Mesendoderm (in vitro differentiated cells): Measurements from ENCODE around the gene PNPO. TPM values are rescaled to one million over a fixed set of nuclear protein-coding genes. Genes with fewer than 3 reads are reported as not detected.

ENCODE experiments used
- DNase-seq: peaks from one replicate; pipeline ENCODE4 v3.0.0; 2013
- H2AK5ac ChIP-seq: 2 replicates; pipeline ENCODE4 v1.6.1; 2013; ENCODE audit warnings: low read length, inconsistent platforms
- H2BK120ac ChIP-seq: 2 replicates; pipeline ENCODE4 v1.6.1; 2013; ENCODE audit warnings: low read depth, mild to moderate bottlenecking, low read length, moderate library complexity, mixed read lengths
- H2BK15ac ChIP-seq: replicated peaks from 2 replicates; pipeline ENCODE4 v1.6.1; 2013; ENCODE audit warnings: low read depth, mild to moderate bottlenecking, moderate library complexity
- H2BK5ac ChIP-seq: 2 replicates; pipeline ENCODE4 v1.6.1; 2013; ENCODE audit warnings: low read length, inconsistent platforms
- H3K18ac ChIP-seq: 2 replicates; pipeline ENCODE4 v1.6.1; 2013; ENCODE audit warnings: mild to moderate bottlenecking, low read length, mixed read lengths
- H3K23ac ChIP-seq: one replicate; pipeline ENCODE4 v1.6.1; 2013; ENCODE audit warnings: low read length
- H3K27ac ChIP-seq: 2 replicates; pipeline ENCODE4 v1.5.1; 2013; ENCODE audit warnings: low read depth, mild to moderate bottlenecking, inconsistent platforms, low read length, moderate library complexity
- H3K27me3 ChIP-seq: 2 replicates; pipeline ENCODE4 v1.6.1; 2013; ENCODE audit warnings: low read length, control low read depth, mild to moderate bottlenecking, inconsistent platforms; ENCODE audit not compliant: insufficient read depth, poor library complexity
- H3K36me3 ChIP-seq: 2 replicates; pipeline ENCODE4 v1.6.1; 2013; ENCODE audit warnings: low read length, inconsistent platforms; ENCODE audit not compliant: control insufficient read depth, insufficient read depth
- H3K4ac ChIP-seq: one replicate; pipeline ENCODE4 v1.6.1; 2013; ENCODE audit warnings: low read depth, mild to moderate bottlenecking, low read length, moderate library complexity
- H3K4me1 ChIP-seq: 2 replicates; pipeline ENCODE4 v1.6.1; 2013; ENCODE audit warnings: low read depth, low read length, inconsistent platforms; ENCODE audit not compliant: control insufficient read depth
- H3K4me2 ChIP-seq: 2 replicates; pipeline ENCODE4 v1.6.1; 2013; ENCODE audit warnings: low read length
- H3K4me3 ChIP-seq: 2 replicates; pipeline ENCODE4 v1.5.1; 2013; ENCODE audit warnings: mild to moderate bottlenecking, low read length
- H3K56ac ChIP-seq: one replicate; pipeline ENCODE4 v1.6.1; 2013; ENCODE audit warnings: low read length
- H3K79me1 ChIP-seq: 2 replicates; pipeline ENCODE4 v1.6.1; 2013; ENCODE audit warnings: low read length, inconsistent platforms
- H3K79me2 ChIP-seq: 2 replicates; pipeline ENCODE4 v1.6.1; 2013; ENCODE audit warnings: mild to moderate bottlenecking, low read length; ENCODE audit not compliant: control insufficient read depth, insufficient read depth
- H3K9ac ChIP-seq: 2 replicates; pipeline ENCODE4 v1.6.1; 2013; ENCODE audit warnings: low read length, inconsistent platforms
- H4K5ac ChIP-seq: one replicate; pipeline ENCODE4 v1.6.1; 2013; ENCODE audit warnings: low read length
- H4K8ac ChIP-seq: one replicate; pipeline ENCODE4 v1.6.1; 2013; ENCODE audit warnings: low read depth, mild to moderate bottlenecking, control low read depth, low read length, moderate library complexity
- WGBS: extraction: QIAGEN DNeasy Blood & Tissue Kit; methylation state at CpG from one replicate; pipeline ENCODE4 v1.1.7; 2013; ENCODE audit warnings: low lambda C conversion rate, missing lambda C conversion rate; ENCODE audit not compliant: insufficient coverage; ENCODE audit errors: extremely low coverage; 5-methylcytosine and 5-hydroxymethylcytosine counted together
- polyA plus RNA-seq, 2 experiments: library from polyadenylated mRNA; stranded (reverse); fragments of 200-250 nt; gene quantifications; one replicate each; pipeline ENCODE4 v1.2.3, GENCODE V29; 2013

Gene PNPO
- polyA plus RNA-seq (2013, experiment 1 of 2) = 2.6 TPM
- 2.9 TPM for polyA plus RNA-seq (2013, experiment 2 of 2)

DNA sequence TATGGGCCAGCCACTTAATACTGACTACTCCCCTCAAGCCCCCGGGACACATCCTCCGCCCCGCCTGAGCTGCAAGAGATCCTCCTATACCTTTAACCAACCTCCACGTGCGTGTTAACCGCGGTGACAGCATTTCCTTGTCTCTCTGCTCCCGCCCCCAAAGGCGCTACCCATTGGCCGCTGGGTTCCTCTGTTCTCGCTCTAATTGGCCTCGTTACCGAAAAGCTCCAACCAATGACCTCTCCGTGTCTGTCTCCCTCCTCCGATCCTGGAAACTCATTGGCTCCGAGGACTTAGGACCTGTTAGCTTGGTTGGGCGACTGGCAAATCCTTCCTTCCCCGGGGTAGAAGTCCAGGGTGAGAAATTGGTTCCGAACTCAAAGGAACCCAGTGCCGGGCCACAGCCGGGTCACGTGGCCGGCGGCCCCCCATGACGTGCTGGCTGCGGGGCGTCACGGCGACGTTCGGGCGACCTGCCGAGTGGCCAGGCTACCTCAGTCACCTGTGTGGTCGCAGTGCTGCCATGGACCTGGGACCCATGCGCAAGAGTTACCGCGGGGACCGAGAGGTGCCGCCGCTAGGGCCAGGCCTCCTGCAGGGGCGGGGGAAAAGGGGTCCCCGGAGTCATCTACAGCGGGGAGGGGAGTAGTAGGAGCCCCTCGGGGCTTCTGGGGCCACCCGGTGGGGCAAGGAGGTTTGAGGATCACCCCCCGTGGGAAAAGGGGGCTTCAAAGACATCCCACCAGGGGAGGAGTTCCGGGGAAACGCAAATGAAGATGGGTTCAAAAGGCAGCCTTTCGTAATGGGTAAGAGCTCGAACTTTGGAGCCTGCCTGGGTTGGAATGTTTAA, at the start of gene PNPO:
PNPO (plus strand) TSS at position 326 of the 850 bp plus-strand sequence; CDS start at position 431, 105 bp downstream.
- Histone ChIP-seq H4K8ac (no peak within 1 kb of the TSS), H3K4me1 (no peaks in the 10 kb centered on the region), H3K9ac (peak within 1 kb of the TSS; percentile 55), H3K27ac (no peak within 1 kb of the TSS), H3K56ac (peak within 1 kb of the TSS; percentile 83), H3K4ac (no peak within 1 kb of the TSS), H3K4me2 (peak within 1 kb of the TSS; percentile 4), H2BK15ac (no peak within 1 kb of the TSS), H3K79me2 (no peaks in the 10 kb centered on the region), H2BK120ac (no peak within 1 kb of the TSS), H4K5ac (peak within 1 kb of the TSS; percentile 81), H3K18ac (no peak within 1 kb of the TSS), H2AK5ac (no peak within 1 kb of the TSS), H3K27me3 (no peaks in the 10 kb centered on the region), H3K4me3 (peak within 1 kb of the TSS; percentile 40), H2BK5ac (no peak within 1 kb of the TSS), H3K23ac (no peak within 1 kb of the TSS), H3K79me1 (no peaks in the 10 kb centered on the region), H3K36me3 (no peaks in the 10 kb centered on the region)
- WGBS = no CpG with 5 or more reads among the region's 50 CpGs
- peak; percentile 97 for DNase-seq

- Histone ChIP-seq H3K56ac (peak overlapping the region; percentile 86), H2BK15ac (no peak overlapping the region), H3K4me1 (no peaks in the 10 kb centered on the region), H3K79me1 (peaks cover 2% of the 10 kb centered on the region), H3K4ac (no peak overlapping the region), H3K79me2 (peaks cover 2% of the 10 kb centered on the region), H3K27me3 (no peaks in the 10 kb centered on the region), H3K23ac (no peak overlapping the region), H4K5ac (no peak overlapping the region), H3K4me3 (peak overlapping the region; percentile 47), H4K8ac (no peak overlapping the region), H3K4me2 (peak overlapping the region; percentile 90), H3K36me3 (no peaks in the 10 kb centered on the region), H2BK5ac (no peak overlapping the region), H3K9ac (peak overlapping the region; percentile 78), H2BK120ac (no peak overlapping the region), H3K18ac (no peak overlapping the region), H3K27ac (no peak overlapping the region), H2AK5ac (no peak overlapping the region)
- DNase-seq = peak; percentile 38
- no CpG with 5 or more reads among the region's 11 CpGs for WGBS
These were observed 46.6 kb upstream of the PNPO start for GRCh38 chr17:47894498-47895346.

DNA sequence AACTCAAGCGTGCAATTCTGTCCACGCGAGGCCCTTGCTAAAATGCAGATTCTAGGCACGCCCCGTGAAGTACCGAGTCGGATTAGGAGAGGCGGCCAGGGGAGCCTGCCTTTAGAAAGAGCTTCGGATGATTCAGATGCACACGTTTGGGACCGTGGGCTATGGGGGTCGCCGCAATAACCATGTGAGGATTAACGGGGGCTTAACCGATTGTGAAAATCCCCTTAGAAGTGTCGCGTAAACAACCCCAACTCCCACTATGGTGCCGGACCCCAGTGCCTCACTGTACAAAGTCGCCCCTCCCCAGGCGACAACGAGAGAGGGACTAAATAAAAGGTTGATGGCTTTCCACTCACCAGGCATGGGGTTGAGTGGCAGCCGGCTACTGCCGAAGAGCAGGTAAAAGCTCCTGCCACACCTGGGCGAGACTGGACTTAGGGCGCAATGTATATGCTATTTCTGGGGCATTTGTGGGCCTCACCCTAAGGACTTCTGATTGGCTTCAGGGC, 46.0 kb upstream of the PNPO start:
- no peak overlapping the region for H4K8ac ChIP-seq
- no peak for DNase-seq
- no peak overlapping the region for H3K4ac ChIP-seq
- no peaks in the 10 kb centered on the region for H3K36me3 ChIP-seq
- no peak overlapping the region for H2BK15ac ChIP-seq
- H2AK5ac ChIP-seq = no peak overlapping the region
- no peaks in the 10 kb centered on the region for H3K27me3 ChIP-seq
- H2BK5ac ChIP-seq = no peak overlapping the region
- peaks cover 2% of the 10 kb centered on the region for H3K79me1 ChIP-seq
- peak overlapping the region; percentile 90 for H3K4me2 ChIP-seq
- peak overlapping the region; percentile 47 for H3K4me3 ChIP-seq
- H3K79me2 ChIP-seq = peaks cover 2% of the 10 kb centered on the region
- WGBS = no CpG with 5 or more reads among the region's 25 CpGs
- peak overlapping the region; percentile 86 for H3K56ac ChIP-seq
- H3K9ac ChIP-seq = peak overlapping the region; percentile 78
- H3K18ac ChIP-seq = no peak overlapping the region
- no peak overlapping the region for H3K27ac ChIP-seq
- H2BK120ac ChIP-seq = no peak overlapping the region
- H3K23ac ChIP-seq = no peak overlapping the region
- no peak overlapping the region for H4K5ac ChIP-seq
- no peaks in the 10 kb centered on the region for H3K4me1 ChIP-seq

DNA sequence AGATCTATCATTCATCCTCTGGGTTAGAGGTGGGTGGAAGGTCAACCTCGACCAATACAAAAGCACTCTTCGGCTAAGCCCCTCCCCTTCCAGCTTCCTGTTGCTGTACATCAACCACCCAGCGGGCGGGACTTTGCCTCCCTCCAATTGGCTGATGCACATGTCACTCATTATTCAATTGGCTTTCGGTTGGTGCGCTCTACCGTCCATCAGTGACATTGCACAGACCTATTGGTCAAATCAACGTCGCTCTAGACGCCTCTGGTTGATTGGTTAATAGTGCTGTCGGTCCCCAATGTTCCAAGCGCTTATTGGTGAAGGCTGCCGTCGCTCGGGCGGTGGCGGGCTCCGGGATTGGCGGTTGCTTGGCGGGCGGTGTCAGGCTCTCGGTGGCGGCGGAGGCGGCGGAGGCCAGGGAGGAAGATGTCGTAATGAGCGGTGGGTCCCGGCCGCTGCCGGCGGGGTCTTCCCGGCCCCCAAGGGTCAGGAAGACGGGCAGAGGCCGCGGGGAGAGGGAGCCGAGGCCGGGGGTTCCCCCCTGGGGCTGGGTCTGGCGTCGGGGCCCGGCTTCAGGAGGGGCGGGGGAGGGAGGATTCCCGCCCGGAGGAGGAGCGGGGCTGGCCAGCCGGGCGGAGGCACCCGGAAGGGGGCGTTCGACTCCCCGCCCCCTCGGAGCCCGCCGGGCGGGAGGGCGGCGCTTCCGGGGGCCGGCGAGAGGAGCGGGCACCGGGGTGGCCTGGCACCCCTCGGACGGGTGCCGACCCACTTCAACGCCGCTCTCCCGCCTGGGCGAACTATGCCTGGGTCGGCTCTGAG, 45.3 kb upstream of the PNPO start, which contains the start of gene SP2:
SP2 (plus strand) TSS at position 381 of the 816 bp plus-strand sequence; CDS start at position 432, 51 bp downstream.
- Histone ChIP-seq H3K4me1 (no peaks in the 10 kb centered on the region), H3K23ac (peak within 1 kb of the TSS; percentile 76), H3K4me3 (peak within 1 kb of the TSS; percentile 97), H3K79me1 (peaks cover 2% of the 10 kb centered on the region), H3K9ac (peak within 1 kb of the TSS; percentile 96), H2BK5ac (peak within 1 kb of the TSS; percentile 52), H2BK120ac (peak within 1 kb of the TSS; percentile 89), H3K27ac (peak within 1 kb of the TSS; percentile 42), H4K5ac (no peak within 1 kb of the TSS), H3K4me2 (peak within 1 kb of the TSS; percentile 90), H2BK15ac (no peak within 1 kb of the TSS), H3K27me3 (no peaks in the 10 kb centered on the region), H3K79me2 (peaks cover 2% of the 10 kb centered on the region), H3K4ac (peak within 1 kb of the TSS; percentile 83), H3K56ac (peak within 1 kb of the TSS; percentile 97), H4K8ac (peak within 1 kb of the TSS; percentile 41), H3K18ac (peak within 1 kb of the TSS; percentile 95), H2AK5ac (no peak within 1 kb of the TSS), H3K36me3 (no peaks in the 10 kb centered on the region)
- peak; percentile 100 for DNase-seq
- WGBS = no CpG with 5 or more reads among the region's 70 CpGs
